ENCODE results near the gene NPR1. TPM values are rescaled to one million over a fixed set of nuclear protein-coding genes. Genes with fewer than 3 reads are reported as not detected.

The NPR1 gene
- total RNA-seq, 1 experiment from 2014 or later = 16.5 TPM

DNA sequence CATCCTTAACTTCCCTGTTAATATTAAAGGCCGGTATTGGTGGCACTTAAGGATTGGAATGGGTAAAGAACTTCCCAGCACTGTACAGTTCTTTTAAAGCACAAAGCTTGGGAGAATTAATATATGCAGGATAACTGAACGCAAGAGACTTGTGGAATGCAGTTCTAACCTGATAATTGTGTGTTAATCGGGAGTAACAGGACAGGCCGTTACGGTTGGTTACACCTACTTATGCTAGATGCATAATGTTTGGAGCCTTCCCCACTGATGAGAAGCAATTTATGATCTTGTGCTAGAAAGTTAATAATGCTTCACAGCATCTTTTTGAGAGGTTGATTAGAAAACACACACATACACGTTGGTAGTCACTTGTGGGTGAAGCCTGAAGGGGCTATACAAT lies 37.6 kb upstream of the NPR1 start:
- TF ChIP-seq, protein P1, sequence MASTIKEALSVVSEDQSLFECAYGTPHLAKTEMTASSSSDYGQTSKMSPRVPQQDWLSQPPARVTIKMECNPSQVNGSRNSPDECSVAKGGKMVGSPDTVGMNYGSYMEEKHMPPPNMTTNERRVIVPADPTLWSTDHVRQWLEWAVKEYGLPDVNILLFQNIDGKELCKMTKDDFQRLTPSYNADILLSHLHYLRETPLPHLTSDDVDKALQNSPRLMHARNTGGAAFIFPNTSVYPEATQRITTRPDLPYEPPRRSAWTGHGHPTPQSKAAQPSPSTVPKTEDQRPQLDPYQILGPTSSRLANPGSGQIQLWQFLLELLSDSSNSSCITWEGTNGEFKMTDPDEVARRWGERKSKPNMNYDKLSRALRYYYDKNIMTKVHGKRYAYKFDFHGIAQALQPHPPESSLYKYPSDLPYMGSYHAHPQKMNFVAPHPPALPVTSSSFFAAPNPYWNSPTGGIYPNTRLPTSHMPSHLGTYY (CRISPR knock-in tag; IDR thresholded peaks at IDR 0.05) = no peak
- TF ChIP-seq SMAD3 (CRISPR knock-in tag; IDR thresholded peaks at IDR 0.05; ENCODE audit: borderline replicate concordance) (no peak), ZNF138 (CRISPR knock-in tag; conservative IDR thresholded peaks at IDR 0.05) (no peak), ZNF232 (CRISPR knock-in tag; IDR thresholded peaks at IDR 0.05) (no peak)
- no peaks in the 10 kb centered on the region for H3K27me3 Mint-ChIP-seq (ENCODE audit: low read depth)
- POLR2A ChIA-PET = no interaction called here
- no peak for DNase-seq (ENCODE audit: low spot score)
- H3K4me1 Mint-ChIP-seq = 0 out of 2 replicates have a peak, but pooled peaks cover 4% of the 10 kb centered on the region
- H3K27ac Mint-ChIP-seq = no peak overlapping the region
- H3K4me3 Mint-ChIP-seq = no peak overlapping the region
- CTCF ChIA-PET = interaction anchor here (0.8 kb wide), 1 partner anchor 13 kb away, joined by 4 read pairs; the partner anchor contains the start of gene S100A13
- ATAC-seq = no peak
- peaks cover 90% of the 10 kb centered on the region for H3K36me3 Mint-ChIP-seq
- no peaks in the 10 kb centered on the region for H3K9me3 Mint-ChIP-seq

DNA sequence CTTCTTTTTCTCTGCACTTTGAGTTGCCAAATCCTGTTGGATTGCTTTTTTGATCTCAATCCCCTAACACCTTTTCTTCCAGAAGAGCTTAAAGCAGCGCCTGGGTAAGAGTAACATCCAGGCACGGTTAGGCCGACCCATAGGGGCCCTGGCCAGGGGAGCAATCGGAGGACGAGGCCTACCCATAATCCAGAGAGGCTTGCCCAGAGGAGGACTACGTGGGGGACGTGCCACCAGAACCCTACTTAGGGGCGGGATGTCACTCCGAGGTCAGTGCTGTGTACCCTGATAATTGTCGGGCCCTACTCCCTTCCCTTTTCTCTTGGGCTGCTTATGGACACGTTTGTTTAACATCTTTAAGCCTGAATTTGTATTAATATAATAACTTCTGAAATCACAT lies 36.3 kb upstream of the NPR1 start:
- H3K27me3 Mint-ChIP-seq (ENCODE audit: low read depth) = no peaks in the 10 kb centered on the region
- H3K4me1 Mint-ChIP-seq = peaks cover 2% of the 10 kb centered on the region
- POLR2A ChIA-PET = interaction anchor here (2.4 kb wide), 1 partner anchor 8 kb away, joined by 9 read pairs; the partner anchor contains the start of gene CHTOP
- no peaks in the 10 kb centered on the region for H3K9me3 Mint-ChIP-seq
- ATAC-seq (no peak), DNase-seq (ENCODE audit: low spot score) (no peak)
- no peak overlapping the region for H3K4me3 Mint-ChIP-seq
- no peak overlapping the region for H3K27ac Mint-ChIP-seq
- peaks cover 80% of the 10 kb centered on the region for H3K36me3 Mint-ChIP-seq
- CTCF ChIA-PET = interaction anchor here (1.2 kb wide), 1 partner anchor 13 kb away, joined by 4 read pairs; no protein-coding TSS in a partner anchor
- TF ChIP-seq, protein P2, sequence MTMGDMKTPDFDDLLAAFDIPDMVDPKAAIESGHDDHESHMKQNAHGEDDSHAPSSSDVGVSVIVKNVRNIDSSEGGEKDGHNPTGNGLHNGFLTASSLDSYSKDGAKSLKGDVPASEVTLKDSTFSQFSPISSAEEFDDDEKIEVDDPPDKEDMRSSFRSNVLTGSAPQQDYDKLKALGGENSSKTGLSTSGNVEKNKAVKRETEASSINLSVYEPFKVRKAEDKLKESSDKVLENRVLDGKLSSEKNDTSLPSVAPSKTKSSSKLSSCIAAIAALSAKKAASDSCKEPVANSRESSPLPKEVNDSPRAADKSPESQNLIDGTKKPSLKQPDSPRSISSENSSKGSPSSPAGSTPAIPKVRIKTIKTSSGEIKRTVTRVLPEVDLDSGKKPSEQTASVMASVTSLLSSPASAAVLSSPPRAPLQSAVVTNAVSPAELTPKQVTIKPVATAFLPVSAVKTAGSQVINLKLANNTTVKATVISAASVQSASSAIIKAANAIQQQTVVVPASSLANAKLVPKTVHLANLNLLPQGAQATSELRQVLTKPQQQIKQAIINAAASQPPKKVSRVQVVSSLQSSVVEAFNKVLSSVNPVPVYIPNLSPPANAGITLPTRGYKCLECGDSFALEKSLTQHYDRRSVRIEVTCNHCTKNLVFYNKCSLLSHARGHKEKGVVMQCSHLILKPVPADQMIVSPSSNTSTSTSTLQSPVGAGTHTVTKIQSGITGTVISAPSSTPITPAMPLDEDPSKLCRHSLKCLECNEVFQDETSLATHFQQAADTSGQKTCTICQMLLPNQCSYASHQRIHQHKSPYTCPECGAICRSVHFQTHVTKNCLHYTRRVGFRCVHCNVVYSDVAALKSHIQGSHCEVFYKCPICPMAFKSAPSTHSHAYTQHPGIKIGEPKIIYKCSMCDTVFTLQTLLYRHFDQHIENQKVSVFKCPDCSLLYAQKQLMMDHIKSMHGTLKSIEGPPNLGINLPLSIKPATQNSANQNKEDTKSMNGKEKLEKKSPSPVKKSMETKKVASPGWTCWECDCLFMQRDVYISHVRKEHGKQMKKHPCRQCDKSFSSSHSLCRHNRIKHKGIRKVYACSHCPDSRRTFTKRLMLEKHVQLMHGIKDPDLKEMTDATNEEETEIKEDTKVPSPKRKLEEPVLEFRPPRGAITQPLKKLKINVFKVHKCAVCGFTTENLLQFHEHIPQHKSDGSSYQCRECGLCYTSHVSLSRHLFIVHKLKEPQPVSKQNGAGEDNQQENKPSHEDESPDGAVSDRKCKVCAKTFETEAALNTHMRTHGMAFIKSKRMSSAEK (CRISPR knock-in tag; IDR thresholded peaks at IDR 0.05; ENCODE audit: borderline replicate concordance) = no peak
- TF ChIP-seq ZNF416 (CRISPR knock-in tag; IDR thresholded peaks at IDR 0.05) = no peak
- TF ChIP-seq RORB (CRISPR knock-in tag; IDR thresholded peaks at IDR 0.05) = no peak
- TF ChIP-seq ETV6 (CRISPR knock-in tag; IDR thresholded peaks at IDR 0.05) = no peak
- no peak for TF ChIP-seq ESRRA (CRISPR knock-in tag; IDR thresholded peaks at IDR 0.05; ENCODE audit: borderline replicate concordance)
- no peak for TF ChIP-seq ZNF423 (CRISPR knock-in tag; IDR thresholded peaks at IDR 0.05)
- TF ChIP-seq, protein P3, sequence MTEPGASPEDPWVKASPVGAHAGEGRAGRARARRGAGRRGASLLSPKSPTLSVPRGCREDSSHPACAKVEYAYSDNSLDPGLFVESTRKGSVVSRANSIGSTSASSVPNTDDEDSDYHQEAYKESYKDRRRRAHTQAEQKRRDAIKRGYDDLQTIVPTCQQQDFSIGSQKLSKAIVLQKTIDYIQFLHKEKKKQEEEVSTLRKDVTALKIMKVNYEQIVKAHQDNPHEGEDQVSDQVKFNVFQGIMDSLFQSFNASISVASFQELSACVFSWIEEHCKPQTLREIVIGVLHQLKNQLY (CRISPR knock-in tag; IDR thresholded peaks at IDR 0.05) = no peak
- TF ChIP-seq, protein P4, sequence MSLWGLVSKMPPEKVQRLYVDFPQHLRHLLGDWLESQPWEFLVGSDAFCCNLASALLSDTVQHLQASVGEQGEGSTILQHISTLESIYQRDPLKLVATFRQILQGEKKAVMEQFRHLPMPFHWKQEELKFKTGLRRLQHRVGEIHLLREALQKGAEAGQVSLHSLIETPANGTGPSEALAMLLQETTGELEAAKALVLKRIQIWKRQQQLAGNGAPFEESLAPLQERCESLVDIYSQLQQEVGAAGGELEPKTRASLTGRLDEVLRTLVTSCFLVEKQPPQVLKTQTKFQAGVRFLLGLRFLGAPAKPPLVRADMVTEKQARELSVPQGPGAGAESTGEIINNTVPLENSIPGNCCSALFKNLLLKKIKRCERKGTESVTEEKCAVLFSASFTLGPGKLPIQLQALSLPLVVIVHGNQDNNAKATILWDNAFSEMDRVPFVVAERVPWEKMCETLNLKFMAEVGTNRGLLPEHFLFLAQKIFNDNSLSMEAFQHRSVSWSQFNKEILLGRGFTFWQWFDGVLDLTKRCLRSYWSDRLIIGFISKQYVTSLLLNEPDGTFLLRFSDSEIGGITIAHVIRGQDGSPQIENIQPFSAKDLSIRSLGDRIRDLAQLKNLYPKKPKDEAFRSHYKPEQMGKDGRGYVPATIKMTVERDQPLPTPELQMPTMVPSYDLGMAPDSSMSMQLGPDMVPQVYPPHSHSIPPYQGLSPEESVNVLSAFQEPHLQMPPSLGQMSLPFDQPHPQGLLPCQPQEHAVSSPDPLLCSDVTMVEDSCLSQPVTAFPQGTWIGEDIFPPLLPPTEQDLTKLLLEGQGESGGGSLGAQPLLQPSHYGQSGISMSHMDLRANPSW (CRISPR knock-in tag; conservative IDR thresholded peaks at IDR 0.05; ENCODE audit: low read depth) = no peak
- no peak for TF ChIP-seq ELF4 (CRISPR knock-in tag; IDR thresholded peaks at IDR 0.05; ENCODE audit: low read depth)
- TF ChIP-seq JUN (CRISPR knock-in tag; IDR thresholded peaks at IDR 0.05) = no peak
- TF ChIP-seq EMX1 (CRISPR knock-in tag; IDR thresholded peaks at IDR 0.05) = no peak
- TF ChIP-seq TP53 (CRISPR knock-in tag; IDR thresholded peaks at IDR 0.05) = no peak
- no peak for TF ChIP-seq GRHL2 (CRISPR knock-in tag; IDR thresholded peaks at IDR 0.05; ENCODE audit: insufficient replicate concordance, severe bottlenecking)
- TF ChIP-seq, protein P1 (CRISPR knock-in tag; IDR thresholded peaks at IDR 0.05) = no peak
- TF ChIP-seq, protein P5, sequence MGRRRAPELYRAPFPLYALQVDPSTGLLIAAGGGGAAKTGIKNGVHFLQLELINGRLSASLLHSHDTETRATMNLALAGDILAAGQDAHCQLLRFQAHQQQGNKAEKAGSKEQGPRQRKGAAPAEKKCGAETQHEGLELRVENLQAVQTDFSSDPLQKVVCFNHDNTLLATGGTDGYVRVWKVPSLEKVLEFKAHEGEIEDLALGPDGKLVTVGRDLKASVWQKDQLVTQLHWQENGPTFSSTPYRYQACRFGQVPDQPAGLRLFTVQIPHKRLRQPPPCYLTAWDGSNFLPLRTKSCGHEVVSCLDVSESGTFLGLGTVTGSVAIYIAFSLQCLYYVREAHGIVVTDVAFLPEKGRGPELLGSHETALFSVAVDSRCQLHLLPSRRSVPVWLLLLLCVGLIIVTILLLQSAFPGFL (CRISPR knock-in tag; IDR thresholded peaks at IDR 0.05; ENCODE audit: borderline replicate concordance) = no peak
- TF ChIP-seq, protein P6, sequence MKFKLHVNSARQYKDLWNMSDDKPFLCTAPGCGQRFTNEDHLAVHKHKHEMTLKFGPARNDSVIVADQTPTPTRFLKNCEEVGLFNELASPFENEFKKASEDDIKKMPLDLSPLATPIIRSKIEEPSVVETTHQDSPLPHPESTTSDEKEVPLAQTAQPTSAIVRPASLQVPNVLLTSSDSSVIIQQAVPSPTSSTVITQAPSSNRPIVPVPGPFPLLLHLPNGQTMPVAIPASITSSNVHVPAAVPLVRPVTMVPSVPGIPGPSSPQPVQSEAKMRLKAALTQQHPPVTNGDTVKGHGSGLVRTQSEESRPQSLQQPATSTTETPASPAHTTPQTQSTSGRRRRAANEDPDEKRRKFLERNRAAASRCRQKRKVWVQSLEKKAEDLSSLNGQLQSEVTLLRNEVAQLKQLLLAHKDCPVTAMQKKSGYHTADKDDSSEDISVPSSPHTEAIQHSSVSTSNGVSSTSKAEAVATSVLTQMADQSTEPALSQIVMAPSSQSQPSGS (CRISPR knock-in tag; IDR thresholded peaks at IDR 0.05; ENCODE audit: borderline replicate concordance, low read depth) = no peak
- TF ChIP-seq, protein P7, sequence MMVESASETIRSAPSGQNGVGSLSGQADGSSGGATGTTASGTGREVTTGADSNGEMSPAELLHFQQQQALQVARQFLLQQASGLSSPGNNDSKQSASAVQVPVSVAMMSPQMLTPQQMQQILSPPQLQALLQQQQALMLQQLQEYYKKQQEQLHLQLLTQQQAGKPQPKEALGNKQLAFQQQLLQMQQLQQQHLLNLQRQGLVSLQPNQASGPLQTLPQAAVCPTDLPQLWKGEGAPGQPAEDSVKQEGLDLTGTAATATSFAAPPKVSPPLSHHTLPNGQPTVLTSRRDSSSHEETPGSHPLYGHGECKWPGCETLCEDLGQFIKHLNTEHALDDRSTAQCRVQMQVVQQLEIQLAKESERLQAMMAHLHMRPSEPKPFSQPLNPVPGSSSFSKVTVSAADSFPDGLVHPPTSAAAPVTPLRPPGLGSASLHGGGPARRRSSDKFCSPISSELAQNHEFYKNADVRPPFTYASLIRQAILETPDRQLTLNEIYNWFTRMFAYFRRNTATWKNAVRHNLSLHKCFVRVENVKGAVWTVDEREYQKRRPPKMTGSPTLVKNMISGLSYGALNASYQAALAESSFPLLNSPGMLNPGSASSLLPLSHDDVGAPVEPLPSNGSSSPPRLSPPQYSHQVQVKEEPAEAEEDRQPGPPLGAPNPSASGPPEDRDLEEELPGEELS (CRISPR knock-in tag; IDR thresholded peaks at IDR 0.05) = no peak
